ENCODE measurements around the gene KCNJ3.

The KCNJ3 gene

GRCh38 chr2:154849482-154849881, 151.0 kb downstream of the KCNJ3 start:
- CTCF ChIA-PET = interaction anchor here (1.3 kb wide), 1 partner anchor 446 kb away, joined by 3 read pairs; no protein-coding TSS in a partner anchor
- no peak for TF ChIP-seq ZNF488 (tag by site-specific recombination; IDR thresholded peaks at IDR 0.05)
- TF ChIP-seq ZNF302 (tag by site-specific recombination; IDR thresholded peaks at IDR 0.05; ENCODE audit: low read depth) = no peak
- TF ChIP-seq ZNF518A (tag by site-specific recombination; conservative IDR thresholded peaks at IDR 0.05; ENCODE audit: low read depth) = no peak
- TF ChIP-seq ZNF529 (tag by site-specific recombination; IDR thresholded peaks at IDR 0.05; ENCODE audit: insufficient replicate concordance) = no peak
- no peak for TF ChIP-seq CTCF (tag by site-specific recombination; IDR thresholded peaks at IDR 0.05)
- no peak for TF ChIP-seq ZNF558 (tag by site-specific recombination; IDR thresholded peaks at IDR 0.05)
- TF ChIP-seq ZNF530 (tag by site-specific recombination; IDR thresholded peaks at IDR 0.05; ENCODE audit: low read depth) = no peak
- no peak for TF ChIP-seq ZNF335 (tag by site-specific recombination; conservative IDR thresholded peaks at IDR 0.05)
- no peak for TF ChIP-seq ZNF701 (tag by site-specific recombination; IDR thresholded peaks at IDR 0.05)
- no peak for TF ChIP-seq GLI2 (tag by site-specific recombination; IDR thresholded peaks at IDR 0.05; ENCODE audit: borderline replicate concordance, low read depth)

GRCh38 chr2:154850532-154850931, 152.0 kb downstream of the KCNJ3 start:
- Histone ChIP-seq H3K4me1 (ENCODE audit: control insufficient read depth, insufficient read depth, low read length) (no peaks in the 10 kb centered on the region), H3K36me3 (ENCODE audit: control insufficient read depth in 2 of 2, insufficient read depth in 1 of 2, low read length in 2 of 2) (no peaks in the 10 kb centered on the region), H3K27ac (ENCODE audit: extremely low read depth, low read depth, low read length) (no peak overlapping the region), H3K9me3 (ENCODE audit: control insufficient read depth, insufficient read depth, low read depth, low read length) (no peaks in the 10 kb centered on the region), H3K4me3 (ENCODE audit: low read depth, low read length) (no peak overlapping the region)
- TF ChIP-seq ZFP37 (tag by site-specific recombination; IDR thresholded peaks at IDR 0.05) = no peak
- no peak for TF ChIP-seq KLF1 (tag by site-specific recombination; IDR thresholded peaks at IDR 0.05)
- TF ChIP-seq GLIS1 (tag by site-specific recombination; IDR thresholded peaks at IDR 0.05) = no peak
- TF ChIP-seq ZNF521 (tag by site-specific recombination; IDR thresholded peaks at IDR 0.05) = no peak
- no peak for TF ChIP-seq ZNF549 (tag by site-specific recombination; IDR thresholded peaks at IDR 0.05)
- no peak for TF ChIP-seq ZNF791 (tag by site-specific recombination; IDR thresholded peaks at IDR 0.05)
- no peak for TF ChIP-seq ZNF391 (tag by site-specific recombination; IDR thresholded peaks at IDR 0.05; ENCODE audit: borderline replicate concordance, low read depth)
- no peak for TF ChIP-seq SP3 (tag by site-specific recombination; IDR thresholded peaks at IDR 0.05)
- TF ChIP-seq ZNF560 (tag by site-specific recombination; IDR thresholded peaks at IDR 0.05; ENCODE audit: borderline replicate concordance) = no peak
- no peak for TF ChIP-seq ZBTB7A (tag by site-specific recombination; IDR thresholded peaks at IDR 0.05; ENCODE audit: low read depth)
- TF ChIP-seq ZNF704 (tag by site-specific recombination; IDR thresholded peaks at IDR 0.05) = no peak
- no peak for TF ChIP-seq ZNF624 (tag by site-specific recombination; IDR thresholded peaks at IDR 0.05)
- TF ChIP-seq SCRT1 (tag by site-specific recombination; IDR thresholded peaks at IDR 0.05; ENCODE audit: borderline replicate concordance) = no peak
- no peak for TF ChIP-seq ZNF266 (tag by site-specific recombination; IDR thresholded peaks at IDR 0.05; ENCODE audit: low read depth)
- no peak for TF ChIP-seq ZNF175 (tag by site-specific recombination; IDR thresholded peaks at IDR 0.05)
- TF ChIP-seq SP2 (tag by site-specific recombination; IDR thresholded peaks at IDR 0.05) = no peak
- TF ChIP-seq ZNF623 (tag by site-specific recombination; IDR thresholded peaks at IDR 0.05) = no peak
- TF ChIP-seq ZBTB8A (tag by site-specific recombination; IDR thresholded peaks at IDR 0.05) = no peak
- ChIA-PET POLR2A (no interaction called here), CTCF (no interaction called here)

More at GRCh38 chr2:154849482-154849881, 151.0 kb downstream of the KCNJ3 start:
- POLR2A ChIA-PET = no interaction called here
- Histone ChIP-seq H3K4me3 (ENCODE audit: low read depth, low read length) (no peak overlapping the region), H3K36me3 (ENCODE audit: control insufficient read depth in 2 of 2, insufficient read depth in 1 of 2, low read length in 2 of 2) (no peaks in the 10 kb centered on the region), H3K9me3 (ENCODE audit: control insufficient read depth, insufficient read depth, low read depth, low read length) (no peaks in the 10 kb centered on the region), H3K27ac (ENCODE audit: extremely low read depth, low read depth, low read length) (no peak overlapping the region), H3K4me1 (ENCODE audit: control insufficient read depth, insufficient read depth, low read length) (no peaks in the 10 kb centered on the region)

Data from HEK293 (cell line).